ES-I3 (cell line): ENCODE data around the gene RBM20.

ENCODE experiments used
- H3K36me3 ChIP-seq: 2 replicates; pipeline ENCODE4 v1.6.1; 2013; ENCODE audit warnings: mild to moderate bottlenecking, low read length, control low read depth, moderate library complexity; ENCODE audit not compliant: insufficient read depth
- H3K4me1 ChIP-seq: 2 replicates; pipeline ENCODE4 v1.6.1; 2013; ENCODE audit warnings: mild to moderate bottlenecking, control low read depth, low read length; ENCODE audit not compliant: insufficient read depth
- H3K9ac ChIP-seq: 2 replicates; pipeline ENCODE4 v1.6.1; 2013; ENCODE audit warnings: low read depth, mild to moderate bottlenecking, low read length, moderate library complexity
- H3K9me3 ChIP-seq: 2 replicates; pipeline ENCODE4 v1.6.1; 2013; ENCODE audit warnings: mild to moderate bottlenecking, low read length, moderate library complexity; ENCODE audit not compliant: control insufficient read depth, insufficient read depth

Gene RBM20

DNA sequence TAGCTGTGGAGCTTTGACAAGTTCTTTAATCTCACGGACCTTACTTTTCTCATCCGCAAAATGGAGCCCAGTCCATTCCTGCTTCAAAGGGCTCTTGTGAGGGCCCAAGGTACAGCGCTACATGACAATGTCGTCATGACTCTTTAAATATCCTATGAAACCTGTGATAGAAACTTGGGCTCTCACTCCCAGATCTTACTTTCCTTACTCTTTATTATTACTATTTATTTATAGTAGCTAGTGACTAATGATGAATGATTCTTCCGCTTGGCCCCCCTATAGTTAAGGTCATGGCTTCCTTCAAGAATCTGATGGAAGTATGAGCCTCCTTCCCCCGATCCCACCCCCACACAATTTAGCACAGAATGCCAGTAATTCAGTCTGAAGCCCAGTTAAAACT, 41.9 kb downstream of the RBM20 start:
- Histone ChIP-seq H3K4me1 (peaks cover 24% of the 10 kb centered on the region), H3K36me3 (peaks cover 3% of the 10 kb centered on the region; the same call in 1 of the 2 replicates), H3K9ac (no peak overlapping the region), H3K9me3 (0 out of 2 replicates have a peak, but pooled peaks cover under 1% of the 10 kb centered on the region)

DNA sequence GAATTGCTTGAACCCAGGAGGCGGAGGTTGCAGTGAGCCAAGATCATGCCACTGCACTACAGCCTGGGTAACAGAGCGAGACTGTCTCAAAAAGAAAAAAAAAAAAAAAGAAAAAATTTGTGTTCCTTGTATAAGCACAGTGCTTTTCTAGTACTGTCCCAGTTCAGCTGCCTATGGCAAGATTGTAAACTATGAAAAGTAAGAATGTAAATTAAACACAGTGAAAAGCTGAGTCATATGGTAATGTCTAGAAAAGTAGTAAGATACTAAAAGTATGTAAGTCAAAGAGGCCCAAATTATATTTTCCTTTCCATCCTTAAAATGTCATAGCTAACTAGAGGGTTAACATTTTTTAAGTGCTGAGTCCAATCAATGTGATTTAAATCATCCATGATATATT, 42.8 kb downstream of the RBM20 start:
- no peak overlapping the region for H3K9ac ChIP-seq

GRCh38 chr10:110687400-110687799, 43.3 kb downstream of the RBM20 start:
- Histone ChIP-seq H3K4me1 (peaks cover 20% of the 10 kb centered on the region), H3K36me3 (peaks cover 3% of the 10 kb centered on the region; the same call in 1 of the 2 replicates), H3K9ac (no peak overlapping the region), H3K9me3 (peaks cover 7% of the 10 kb centered on the region)

More for the DNA sequence above, 42.8 kb downstream of the RBM20 start:
- H3K36me3 ChIP-seq = peaks cover 3% of the 10 kb centered on the region; the same call in 1 of the 2 replicates
- H3K4me1 ChIP-seq = peaks cover 20% of the 10 kb centered on the region
- H3K9me3 ChIP-seq = peaks cover 7% of the 10 kb centered on the region; the same call in 1 of the 2 replicates

DNA sequence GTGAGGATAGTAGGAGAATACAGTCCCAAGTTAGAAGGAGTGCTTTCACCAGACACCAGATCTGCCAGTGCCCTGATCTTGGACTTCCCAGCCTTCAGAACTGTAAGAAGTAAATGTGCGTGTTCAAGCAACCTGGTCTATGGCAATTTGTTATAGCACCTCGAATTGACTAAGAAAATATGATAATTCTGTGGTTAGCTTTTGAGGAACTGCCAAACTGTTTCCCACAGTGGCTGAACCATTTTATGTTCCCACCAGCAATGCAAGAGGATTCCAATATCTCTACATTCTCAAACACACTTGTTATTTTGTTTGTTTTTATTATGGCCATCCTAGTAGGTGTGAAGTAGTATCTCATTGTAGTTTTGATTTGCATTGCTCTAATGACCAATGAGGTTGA, 47.0 kb downstream of the RBM20 start:
- H3K9me3 ChIP-seq = peaks cover 7% of the 10 kb centered on the region
- no peak overlapping the region for H3K9ac ChIP-seq
- peaks cover 3% of the 10 kb centered on the region; the same call in 1 of the 2 replicates for H3K36me3 ChIP-seq
- peaks cover under 1% of the 10 kb centered on the region; the same call in 1 of the 2 replicates for H3K4me1 ChIP-seq

GRCh38 chr10:110694263-110694662, 50.1 kb downstream of the RBM20 start:
- peaks cover 2% of the 10 kb centered on the region; the same call in 1 of the 2 replicates for H3K36me3 ChIP-seq
- H3K4me1 ChIP-seq = no peaks in the 10 kb centered on the region; the same call in 1 of the 2 replicates
- no peak overlapping the region for H3K9ac ChIP-seq
- peaks cover 7% of the 10 kb centered on the region for H3K9me3 ChIP-seq

GRCh38 chr10:110694820-110695538, 50.8 kb downstream of the RBM20 start:
- Histone ChIP-seq H3K4me1 (no peaks in the 10 kb centered on the region; the same call in 1 of the 2 replicates), H3K9ac (no peak overlapping the region), H3K9me3 (peaks cover 7% of the 10 kb centered on the region), H3K36me3 (no peaks in the 10 kb centered on the region)

- H3K4me1 ChIP-seq = no peaks in the 10 kb centered on the region; the same call in 1 of the 2 replicates
- no peaks in the 10 kb centered on the region for H3K36me3 ChIP-seq
- H3K9ac ChIP-seq = no peak overlapping the region
- peaks cover 7% of the 10 kb centered on the region for H3K9me3 ChIP-seq
These were observed 51.4 kb downstream of the RBM20 start for GRCh38 chr10:110695539-110695886.

GRCh38 chr10:110696436-110696835, 52.3 kb downstream of the RBM20 start:
- H3K9me3 ChIP-seq = peaks cover 3% of the 10 kb centered on the region; the same call in 1 of the 2 replicates
- no peak overlapping the region for H3K9ac ChIP-seq
- H3K4me1 ChIP-seq = peaks cover 7% of the 10 kb centered on the region
- no peaks in the 10 kb centered on the region for H3K36me3 ChIP-seq

GRCh38 chr10:110698340-110698739, 54.2 kb downstream of the RBM20 start:
- Histone ChIP-seq H3K36me3 (no peaks in the 10 kb centered on the region), H3K9ac (no peak overlapping the region), H3K9me3 (no peaks in the 10 kb centered on the region), H3K4me1 (peaks cover 15% of the 10 kb centered on the region)

DNA sequence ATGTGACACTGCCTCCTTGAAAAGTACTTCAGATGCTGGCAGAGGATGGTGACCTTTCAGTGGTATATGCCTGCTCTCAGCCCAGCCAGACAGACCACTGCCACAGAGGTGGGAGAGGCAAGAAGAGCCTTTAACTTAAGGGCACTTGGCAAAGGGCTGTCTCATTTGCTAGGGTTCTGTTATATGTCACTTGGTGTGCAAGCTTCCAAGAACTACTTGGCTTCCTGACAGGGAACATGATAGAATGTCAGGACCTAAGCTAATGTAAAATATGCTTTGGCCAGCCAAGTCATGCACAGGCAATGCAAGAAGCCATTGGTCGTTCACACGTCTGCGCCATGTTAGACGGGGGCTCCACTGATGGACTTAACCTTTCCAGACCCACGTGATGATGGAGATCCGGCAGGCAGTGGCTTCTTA, 54.7 kb downstream of the RBM20 start:
- Histone ChIP-seq H3K36me3 (no peaks in the 10 kb centered on the region), H3K9me3 (no peaks in the 10 kb centered on the region), H3K4me1 (peaks cover 15% of the 10 kb centered on the region), H3K9ac (no peak overlapping the region)

GRCh38 chr10:110699859-110700468, 55.8 kb downstream of the RBM20 start:
- Histone ChIP-seq H3K9ac (no peak overlapping the region), H3K9me3 (no peaks in the 10 kb centered on the region), H3K36me3 (no peaks in the 10 kb centered on the region), H3K4me1 (peaks cover 15% of the 10 kb centered on the region)

DNA sequence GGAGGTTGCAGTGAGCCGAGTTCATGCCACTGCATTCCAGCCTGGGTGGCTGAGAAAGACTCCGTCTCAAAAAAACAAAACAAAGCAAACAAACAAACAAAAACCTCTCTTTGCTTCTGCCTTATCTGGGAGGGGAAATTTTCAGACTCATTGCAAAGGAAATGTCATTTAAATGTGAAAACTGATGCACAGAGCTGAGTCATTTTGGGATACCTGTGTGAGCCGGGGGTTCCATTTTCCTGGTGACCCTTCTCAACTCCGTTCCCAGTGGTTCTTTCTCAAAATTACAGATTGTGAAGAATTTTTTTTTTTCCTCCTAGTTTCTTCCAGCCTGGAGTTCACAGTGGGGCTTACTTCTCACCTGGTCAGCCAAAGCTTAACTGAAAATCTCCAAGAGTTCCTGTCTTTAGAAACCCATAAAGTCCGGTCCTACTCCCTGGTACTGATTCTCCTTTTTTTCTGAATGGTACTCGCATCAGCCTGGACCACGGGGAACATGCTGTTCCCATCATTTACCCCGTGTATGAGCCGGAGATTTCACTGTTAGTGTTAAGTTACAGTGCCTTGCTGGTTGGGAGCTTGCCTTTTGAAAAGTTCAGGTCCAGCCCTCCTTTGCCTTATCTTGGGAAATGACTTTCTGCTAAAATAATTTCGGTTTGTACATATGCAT, 56.9 kb downstream of the RBM20 start:
- H3K36me3 ChIP-seq = no peaks in the 10 kb centered on the region
- H3K9ac ChIP-seq = no peak overlapping the region
- H3K9me3 ChIP-seq = no peaks in the 10 kb centered on the region
- peaks cover 17% of the 10 kb centered on the region for H3K4me1 ChIP-seq

GRCh38 chr10:110701617-110701971, 57.5 kb downstream of the RBM20 start:
- no peak overlapping the region for H3K9ac ChIP-seq
- H3K4me1 ChIP-seq = peaks cover 22% of the 10 kb centered on the region
- no peaks in the 10 kb centered on the region for H3K9me3 ChIP-seq
- H3K36me3 ChIP-seq = no peaks in the 10 kb centered on the region

GRCh38 chr10:110704070-110704469, 59.9 kb downstream of the RBM20 start:
- no peaks in the 10 kb centered on the region for H3K36me3 ChIP-seq
- peaks cover 29% of the 10 kb centered on the region for H3K4me1 ChIP-seq
- H3K9me3 ChIP-seq = no peaks in the 10 kb centered on the region
- H3K9ac ChIP-seq = no peak overlapping the region
